ENCODE results near the gene ACCSL. TPM values are rescaled to one million over a fixed set of nuclear protein-coding genes. Genes with fewer than 3 reads are reported as not detected.

Gene ACCSL
- total and polyA plus RNA-seq, 7 experiments from 2014 or later: not detected

DNA sequence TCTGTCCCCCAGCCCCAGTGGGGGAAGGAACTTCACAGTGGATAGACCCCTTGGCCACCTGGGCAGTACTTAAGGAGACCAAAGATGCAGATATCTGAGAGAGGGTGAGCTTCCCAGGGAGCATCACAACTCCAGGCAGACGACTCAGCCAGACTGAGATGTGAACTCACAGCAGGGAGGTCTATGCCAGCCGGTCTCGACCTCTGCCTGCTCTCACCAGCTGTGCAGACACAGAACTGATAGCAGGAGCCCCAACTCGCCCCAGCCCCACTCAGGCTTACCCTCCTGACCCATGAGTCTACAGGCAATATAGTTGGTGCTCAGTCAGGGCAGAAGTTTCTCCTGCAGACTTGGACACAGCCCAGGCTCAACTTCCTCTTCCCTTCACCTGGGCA is 29.7 kb upstream of the ACCSL start:
- ATAC-seq (no peak), DNase-seq (no peak)
- no peaks in the 10 kb centered on the region for H3K36me3 Mint-ChIP-seq
- H3K27ac ChIP-seq (ENCODE audit: low read depth, low read length): no peak overlapping the region
- intact Hi-C loops (cut with micrococcal nuclease): loop anchor here in 1 of 2 donors (5.0 kb wide), 1 partner anchor 316 kb away; no protein-coding TSS in a partner anchor
- H3K27me3 ChIP-seq (ENCODE audit: control insufficient read depth in 2 of 2, insufficient read depth in 2 of 2, low read length in 2 of 2): no peaks in the 10 kb centered on the region
- POLR2A ChIA-PET: no interaction called here
- no peaks in the 10 kb centered on the region for H3K9me3 ChIP-seq (ENCODE audit: control insufficient read depth in 2 of 3, low read length in 3 of 3)
- H3K9me3 Mint-ChIP-seq: peaks cover 0 to 18% (median 3%) of the 10 kb centered on the region in 11 donors
- CTCF ChIA-PET: no interaction called here
- H3K4me1 Mint-ChIP-seq: peaks cover 0 to 2% (median 0%) of the 10 kb centered on the region in 7 donors
- H3K36me3 ChIP-seq (ENCODE audit: control insufficient read depth in 2 of 3, insufficient read depth in 3 of 3, low read length in 3 of 3): no peaks in the 10 kb centered on the region
- no peak overlapping the region for H3K4me3 Mint-ChIP-seq
- peaks cover 6 to 25% (median 13%) of the 10 kb centered on the region in 5 donors for H3K27me3 Mint-ChIP-seq
- H3K4me1 ChIP-seq (ENCODE audit: control insufficient read depth in 2 of 2, insufficient read depth in 2 of 2, low read length in 2 of 2): no peaks in the 10 kb centered on the region
- no peak overlapping the region for H3K4me3 ChIP-seq (ENCODE audit: low read length)
- no peak overlapping the region for H3K27ac Mint-ChIP-seq

DNA sequence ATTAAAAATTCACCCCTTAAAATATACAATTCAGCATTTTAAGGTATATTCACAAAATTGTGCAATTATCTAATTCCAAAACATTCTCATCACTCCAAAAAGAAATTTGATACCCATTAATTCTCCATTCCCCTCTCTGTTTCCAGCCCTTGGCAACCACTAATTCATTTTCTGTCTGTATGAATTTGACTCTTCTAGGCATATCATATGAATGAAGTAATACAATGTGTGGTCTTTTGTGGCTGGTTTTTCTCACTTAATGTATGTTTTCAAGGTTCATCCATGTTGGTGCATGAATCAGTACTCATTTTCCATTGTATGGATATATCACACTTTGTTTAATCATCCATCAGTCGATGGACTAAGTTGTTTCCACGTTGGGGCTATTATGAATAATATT is 29.0 kb upstream of the ACCSL start:
- no peak overlapping the region for H3K4me3 ChIP-seq (ENCODE audit: low read length)
- ChIA-PET POLR2A (no interaction called here), CTCF (no interaction called here)
- DNase-seq (no peak), ATAC-seq (no peak)
- H3K4me1 ChIP-seq (ENCODE audit: control insufficient read depth in 2 of 2, insufficient read depth in 2 of 2, low read length in 2 of 2): no peaks in the 10 kb centered on the region
- peaks cover 0 to 2% (median 0%) of the 10 kb centered on the region in 7 donors for H3K4me1 Mint-ChIP-seq
- no peak overlapping the region for H3K27ac ChIP-seq (ENCODE audit: low read depth, low read length)
- peaks cover 0 to 1% (median 0%) of the 10 kb centered on the region in 5 donors for H3K36me3 Mint-ChIP-seq
- H3K27me3 Mint-ChIP-seq: peaks cover 12 to 27% (median 17%) of the 10 kb centered on the region in 5 donors
- intact Hi-C loops (cut with micrococcal nuclease): loop anchor here in 1 of 2 donors (5.0 kb wide), 1 partner anchor 317 kb away; no protein-coding TSS in a partner anchor
- no peak overlapping the region for H3K27ac Mint-ChIP-seq
- no peaks in the 10 kb centered on the region for H3K36me3 ChIP-seq (ENCODE audit: control insufficient read depth in 2 of 3, insufficient read depth in 3 of 3, low read length in 3 of 3)
- no peaks in the 10 kb centered on the region for H3K9me3 ChIP-seq (ENCODE audit: control insufficient read depth in 2 of 3, low read length in 3 of 3)
- H3K9me3 Mint-ChIP-seq: peaks cover 0 to 24% (median 6%) of the 10 kb centered on the region in 11 donors
- H3K27me3 ChIP-seq (ENCODE audit: control insufficient read depth in 2 of 2, insufficient read depth in 2 of 2, low read length in 2 of 2): no peaks in the 10 kb centered on the region
- H3K4me3 Mint-ChIP-seq: no peak overlapping the region

DNA sequence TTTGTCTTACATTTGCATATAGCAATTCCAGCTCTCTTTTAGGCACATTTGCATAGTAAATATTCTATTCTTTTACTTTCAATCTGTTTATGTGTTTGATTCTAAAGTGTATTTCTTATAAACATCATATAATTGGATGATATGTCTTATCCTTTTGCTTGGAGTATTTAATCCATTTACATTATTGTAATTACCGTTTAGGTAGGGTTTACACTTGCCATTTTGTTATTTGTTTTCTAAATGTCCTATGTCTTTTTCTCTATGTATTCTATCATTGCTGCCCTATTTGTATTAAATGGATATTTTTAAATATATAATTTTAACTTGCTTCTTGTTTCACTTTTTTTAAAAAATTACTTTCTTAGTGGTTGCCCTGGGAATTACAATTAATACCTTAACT is 22.8 kb upstream of the ACCSL start:
- no peak for ATAC-seq
- no peak overlapping the region for H3K4me3 ChIP-seq (ENCODE audit: low read length)
- no peak for DNase-seq
- peaks cover 0 to 5% (median 4%) of the 10 kb centered on the region in 5 donors for H3K36me3 Mint-ChIP-seq
- peaks cover 0 to 3% of the 10 kb centered on the region in 2 donors for H3K27me3 ChIP-seq (ENCODE audit: control insufficient read depth in 2 of 2, insufficient read depth in 2 of 2, low read length in 2 of 2)
- peaks cover 6 to 48% (median 14%) of the 10 kb centered on the region in 11 donors for H3K9me3 Mint-ChIP-seq
- H3K9me3 ChIP-seq (ENCODE audit: control insufficient read depth in 2 of 3, low read length in 3 of 3): no peaks in the 10 kb centered on the region
- peaks cover 41 to 62% (median 46%) of the 10 kb centered on the region in 5 donors for H3K27me3 Mint-ChIP-seq
- no peaks in the 10 kb centered on the region for H3K36me3 ChIP-seq (ENCODE audit: control insufficient read depth in 2 of 3, insufficient read depth in 3 of 3, low read length in 3 of 3)
- intact Hi-C loops (cut with micrococcal nuclease): no loop called here
- CTCF ChIA-PET: no interaction called here
- H3K4me1 ChIP-seq (ENCODE audit: control insufficient read depth in 2 of 2, insufficient read depth in 2 of 2, low read length in 2 of 2): no peaks in the 10 kb centered on the region
- POLR2A ChIA-PET: no interaction called here
- H3K27ac Mint-ChIP-seq: no peak overlapping the region
- H3K4me3 Mint-ChIP-seq: no peak overlapping the region
- H3K4me1 Mint-ChIP-seq: peaks cover 0 to 1% (median 0%) of the 10 kb centered on the region in 7 donors
- no peak overlapping the region for H3K27ac ChIP-seq (ENCODE audit: low read depth, low read length)

DNA sequence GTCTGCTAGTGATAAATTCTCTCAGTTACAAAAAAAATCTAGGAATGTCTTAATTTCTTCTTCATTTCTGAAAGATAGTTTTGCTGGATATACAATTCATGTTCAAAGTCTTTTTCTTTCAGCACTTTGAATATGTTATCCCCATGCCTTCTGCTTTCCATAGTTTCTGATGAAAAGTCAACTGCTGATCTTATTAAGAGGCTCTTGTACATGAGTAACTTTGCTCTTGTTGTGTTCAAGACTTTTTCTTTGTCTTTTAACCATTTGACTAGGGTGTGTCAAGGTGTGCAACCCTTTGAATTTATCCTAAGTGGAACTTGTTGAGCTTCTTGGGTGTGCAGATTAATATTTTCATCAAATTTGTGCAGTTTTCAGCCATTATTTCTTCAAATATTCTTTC is 22.1 kb upstream of the ACCSL start:
- Histone ChIP-seq H3K9me3 (ENCODE audit: control insufficient read depth in 2 of 3, low read length in 3 of 3) (no peaks in the 10 kb centered on the region), H3K4me1 (ENCODE audit: control insufficient read depth in 2 of 2, insufficient read depth in 2 of 2, low read length in 2 of 2) (no peaks in the 10 kb centered on the region), H3K36me3 (ENCODE audit: control insufficient read depth in 2 of 3, insufficient read depth in 3 of 3, low read length in 3 of 3) (no peaks in the 10 kb centered on the region), H3K27ac (ENCODE audit: low read depth, low read length) (no peak overlapping the region), H3K4me3 (ENCODE audit: low read length) (no peak overlapping the region), H3K27me3 (ENCODE audit: control insufficient read depth in 2 of 2, insufficient read depth in 2 of 2, low read length in 2 of 2) (peaks cover 0 to 3% of the 10 kb centered on the region in 2 donors)
- intact Hi-C loops (cut with micrococcal nuclease): no loop called here
- Mint-ChIP-seq H3K36me3 (peaks cover 0 to 8% (median 4%) of the 10 kb centered on the region in 5 donors), H3K4me3 (no peak overlapping the region), H3K4me1 (peaks cover 0 to 1% (median 0%) of the 10 kb centered on the region in 7 donors), H3K27ac (no peak overlapping the region), H3K27me3 (peaks cover 43 to 65% (median 48%) of the 10 kb centered on the region in 5 donors), H3K9me3 (peaks cover 6 to 48% (median 14%) of the 10 kb centered on the region in 11 donors)
- ATAC-seq (no peak), DNase-seq (no peak)
- ChIA-PET POLR2A (no interaction called here), CTCF (no interaction called here)

DNA sequence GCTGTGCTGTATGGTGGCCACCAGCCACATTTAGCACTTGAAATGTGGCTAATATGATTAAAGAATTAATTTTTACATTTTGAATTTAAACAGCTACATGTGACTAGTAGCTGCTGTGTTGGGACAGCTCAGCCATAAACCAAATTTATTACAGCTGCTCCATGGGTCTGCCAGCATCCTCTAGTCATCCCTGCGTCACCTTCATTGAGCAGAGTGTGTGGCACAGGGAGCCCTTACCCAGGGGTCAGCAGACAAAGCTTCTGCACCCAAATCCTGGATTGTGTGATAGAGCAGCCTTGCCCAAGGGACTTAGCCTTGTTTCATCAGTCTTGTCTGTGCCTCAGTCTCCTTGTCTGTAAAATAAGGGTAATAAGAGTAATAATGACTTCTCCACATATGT is 19.4 kb upstream of the ACCSL start:
- no peak overlapping the region for H3K4me3 Mint-ChIP-seq
- no peak for DNase-seq
- Histone ChIP-seq H3K36me3 (ENCODE audit: control insufficient read depth in 2 of 3, insufficient read depth in 3 of 3, low read length in 3 of 3) (no peaks in the 10 kb centered on the region), H3K4me1 (ENCODE audit: control insufficient read depth in 2 of 2, insufficient read depth in 2 of 2, low read length in 2 of 2) (no peaks in the 10 kb centered on the region), H3K27me3 (ENCODE audit: control insufficient read depth in 2 of 2, insufficient read depth in 2 of 2, low read length in 2 of 2) (peaks cover 0 to 3% of the 10 kb centered on the region in 2 donors), H3K4me3 (ENCODE audit: low read length) (no peak overlapping the region), H3K27ac (ENCODE audit: low read depth, low read length) (no peak overlapping the region), H3K9me3 (ENCODE audit: control insufficient read depth in 2 of 3, low read length in 3 of 3) (no peaks in the 10 kb centered on the region)
- intact Hi-C loops (cut with micrococcal nuclease): no loop called here
- ATAC-seq: no peak
- CTCF ChIA-PET: no interaction called here
- peaks cover 30 to 72% (median 56%) of the 10 kb centered on the region in 5 donors for H3K27me3 Mint-ChIP-seq
- peaks cover 0 to 1% (median 0%) of the 10 kb centered on the region in 7 donors for H3K4me1 Mint-ChIP-seq
- H3K36me3 Mint-ChIP-seq: peaks cover 0 to 9% (median 4%) of the 10 kb centered on the region in 5 donors
- H3K27ac Mint-ChIP-seq: no peak overlapping the region
- peaks cover 3 to 36% (median 12%) of the 10 kb centered on the region in 11 donors for H3K9me3 Mint-ChIP-seq
- POLR2A ChIA-PET: no interaction called here

DNA sequence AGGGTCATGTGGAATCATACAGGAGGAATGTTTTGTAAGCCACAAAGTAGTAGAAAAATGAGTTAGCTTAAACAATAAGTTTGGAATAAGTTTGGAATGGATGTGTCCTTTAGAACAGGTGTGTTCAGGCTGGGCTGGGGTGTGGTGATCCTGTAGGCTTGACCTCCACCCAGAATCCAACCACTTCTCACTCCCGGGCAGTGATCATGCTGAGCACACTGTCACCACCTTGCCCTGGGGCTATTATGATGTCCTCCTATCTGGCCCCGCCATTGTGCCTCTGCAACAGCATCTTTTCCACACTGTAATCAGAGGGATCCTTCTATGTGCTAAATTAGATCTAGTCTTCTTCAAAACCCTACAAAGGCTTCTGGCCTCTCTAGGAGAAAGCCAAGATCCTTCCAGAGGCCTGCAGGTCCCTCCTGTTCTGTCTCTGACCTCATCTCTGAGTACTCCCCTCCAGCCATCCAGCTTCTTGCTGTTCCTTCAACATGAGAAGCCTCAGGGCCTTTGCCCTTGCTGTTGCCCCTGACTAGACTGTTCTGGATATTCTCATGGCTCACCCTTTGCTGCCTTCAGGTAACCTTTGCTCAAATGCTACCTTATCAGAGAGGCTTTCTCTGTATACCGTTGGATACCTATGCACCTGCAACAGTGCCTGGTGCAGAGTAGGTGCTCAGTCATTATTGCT is 18.8 kb upstream of the ACCSL start:
- Histone ChIP-seq H3K9me3 (ENCODE audit: control insufficient read depth in 2 of 3, low read length in 3 of 3) (no peaks in the 10 kb centered on the region), H3K36me3 (ENCODE audit: control insufficient read depth in 2 of 3, insufficient read depth in 3 of 3, low read length in 3 of 3) (no peaks in the 10 kb centered on the region), H3K27ac (ENCODE audit: low read depth, low read length) (no peak overlapping the region), H3K4me3 (ENCODE audit: low read length) (no peak overlapping the region), H3K27me3 (ENCODE audit: control insufficient read depth in 2 of 2, insufficient read depth in 2 of 2, low read length in 2 of 2) (peaks cover 0 to 3% of the 10 kb centered on the region in 2 donors), H3K4me1 (ENCODE audit: control insufficient read depth in 2 of 2, insufficient read depth in 2 of 2, low read length in 2 of 2) (no peaks in the 10 kb centered on the region)
- Mint-ChIP-seq H3K36me3 (peaks cover 0 to 9% (median 4%) of the 10 kb centered on the region in 5 donors), H3K9me3 (peaks cover 3 to 33% (median 12%) of the 10 kb centered on the region in 11 donors), H3K4me1 (peaks cover 0 to 1% (median 0%) of the 10 kb centered on the region in 7 donors), H3K27me3 (peaks cover 26 to 66% (median 51%) of the 10 kb centered on the region in 5 donors), H3K4me3 (no peak overlapping the region), H3K27ac (no peak overlapping the region)
- DNase-seq (no peak), ATAC-seq (no peak)
- POLR2A ChIA-PET: no interaction called here
- intact Hi-C loops (cut with micrococcal nuclease): no loop called here
- CTCF ChIA-PET: no interaction called here

DNA sequence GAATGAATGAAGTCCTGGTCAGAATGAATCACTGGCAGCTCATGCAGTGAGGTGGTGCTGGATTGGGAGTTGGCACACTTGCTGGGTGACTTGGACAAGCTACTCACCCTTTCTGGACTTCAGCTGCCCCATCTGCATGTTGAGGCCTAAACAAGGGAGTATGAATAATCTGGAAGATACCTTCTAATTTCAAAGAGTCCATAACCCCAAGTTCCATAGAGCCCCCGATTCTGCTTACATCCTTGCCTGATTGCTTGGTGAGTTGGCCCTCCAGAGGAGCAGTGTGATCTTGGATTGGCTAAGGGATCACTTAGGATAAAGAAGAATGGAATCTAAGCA is 18.3 kb upstream of the ACCSL start:
- Mint-ChIP-seq H3K9me3 (peaks cover 3 to 28% (median 12%) of the 10 kb centered on the region in 11 donors), H3K36me3 (peaks cover 0 to 9% (median 4%) of the 10 kb centered on the region in 5 donors), H3K4me3 (no peak overlapping the region), H3K27ac (no peak overlapping the region), H3K4me1 (peaks cover 0 to 1% (median 0%) of the 10 kb centered on the region in 7 donors), H3K27me3 (peaks cover 23 to 62% (median 49%) of the 10 kb centered on the region in 5 donors)
- ChIA-PET CTCF (no interaction called here), POLR2A (no interaction called here)
- ATAC-seq (no peak), DNase-seq (no peak)
- intact Hi-C loops (cut with micrococcal nuclease): no loop called here
- Histone ChIP-seq H3K36me3 (ENCODE audit: control insufficient read depth in 2 of 3, insufficient read depth in 3 of 3, low read length in 3 of 3) (no peaks in the 10 kb centered on the region), H3K27me3 (ENCODE audit: control insufficient read depth in 2 of 2, insufficient read depth in 2 of 2, low read length in 2 of 2) (peaks cover 0 to 3% of the 10 kb centered on the region in 2 donors), H3K4me1 (ENCODE audit: control insufficient read depth in 2 of 2, insufficient read depth in 2 of 2, low read length in 2 of 2) (no peaks in the 10 kb centered on the region), H3K9me3 (ENCODE audit: control insufficient read depth in 2 of 3, low read length in 3 of 3) (no peaks in the 10 kb centered on the region), H3K27ac (ENCODE audit: low read depth, low read length) (no peak overlapping the region), H3K4me3 (ENCODE audit: low read length) (no peak overlapping the region)

All from naive thymus-derived CD4-positive, alpha-beta T cell (primary cell).